OCI-LY1 (cell line): ENCODE measurements around the gene MEGF8.

Source experiments
- CTCF ChIP-seq: fragments of 200-600 bp; sonication (generic), shearing (Covaris generic); IDR thresholded peaks from 2 replicates; pipeline ENCODE4 v1.5.1; 2017; ENCODE audit warnings: mild to moderate bottlenecking, antibody characterized with exemption, low read length, moderate library complexity, mixed read lengths
- EZH2 ChIP-seq: fragments of 200-600 bp; sonication (generic), shearing (Covaris generic); IDR thresholded peaks from 2 replicates; pipeline ENCODE4 v1.8.0; 2017; ENCODE audit warnings: borderline replicate concordance, mixed run types, mild to moderate bottlenecking, antibody characterized with exemption, low read length, moderate library complexity, mixed read lengths

- no peak for TF ChIP-seq CTCF
- no peak for TF ChIP-seq EZH2
Measured at GRCh38 chr19:42421591-42422031, 96.2 kb downstream of the MEGF8 start.
